Activated T-cell treated with anti-CD3 and anti-CD28 coated beads, Interleukin-2, amount 50 U/mL, for 1 hour (primary cell): ENCODE results near the gene GBX2.

Experiments used
- DNase-seq: peaks from one replicate; pipeline ENCODE4 v3.0.0-alpha.2; 2020

Gene GBX2

GRCh38 chr2:236166796-236167296 lies 1.3 kb downstream of the GBX2 start:
- DNase-seq: no peak

- no peak for DNase-seq
Observed at GRCh38 chr2:236165842-236166795, 2.1 kb downstream of the GBX2 start.

GRCh38 chr2:236164925-236165841 lies 3.0 kb downstream of the GBX2 start:
- DNase-seq: no peak

- no peak for DNase-seq
Observed at GRCh38 chr2:236164201-236164924, 3.8 kb downstream of the GBX2 start.

- no peak for DNase-seq
Observed at GRCh38 chr2:236163471-236164200, 4.5 kb downstream of the GBX2 start.

- no peak for DNase-seq
Observed at GRCh38 chr2:236162882-236163470, 5.2 kb downstream of the GBX2 start.

GRCh38 chr2:236162031-236162845 lies 5.9 kb downstream of the GBX2 start:
- DNase-seq: no peak

GRCh38 chr2:236161531-236161930 lies 6.7 kb downstream of the GBX2 start:
- DNase-seq: no peak

DNA sequence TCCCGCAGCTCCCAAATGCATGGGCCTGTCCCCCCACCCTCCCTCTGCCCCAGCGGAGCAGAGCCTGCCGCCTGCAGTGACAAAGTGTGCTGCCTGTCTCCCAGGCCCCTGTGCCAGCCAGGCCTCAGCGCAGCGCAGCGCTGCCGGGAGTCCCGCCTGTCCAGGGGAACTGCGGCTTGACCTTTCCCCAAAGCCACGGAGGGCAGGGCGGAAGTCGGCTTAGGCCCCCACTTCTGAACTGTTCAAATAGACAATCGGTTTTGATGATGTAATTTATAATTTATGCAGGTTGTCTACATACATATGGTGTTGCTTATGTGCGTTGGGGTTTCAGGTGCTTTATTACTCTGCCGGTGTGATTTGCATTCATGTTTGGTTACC lies 7.1 kb downstream of the GBX2 start:
- DNase-seq: no peak

GRCh38 chr2:236160366-236161081 lies 7.7 kb downstream of the GBX2 start:
- DNase-seq: no peak

DNA sequence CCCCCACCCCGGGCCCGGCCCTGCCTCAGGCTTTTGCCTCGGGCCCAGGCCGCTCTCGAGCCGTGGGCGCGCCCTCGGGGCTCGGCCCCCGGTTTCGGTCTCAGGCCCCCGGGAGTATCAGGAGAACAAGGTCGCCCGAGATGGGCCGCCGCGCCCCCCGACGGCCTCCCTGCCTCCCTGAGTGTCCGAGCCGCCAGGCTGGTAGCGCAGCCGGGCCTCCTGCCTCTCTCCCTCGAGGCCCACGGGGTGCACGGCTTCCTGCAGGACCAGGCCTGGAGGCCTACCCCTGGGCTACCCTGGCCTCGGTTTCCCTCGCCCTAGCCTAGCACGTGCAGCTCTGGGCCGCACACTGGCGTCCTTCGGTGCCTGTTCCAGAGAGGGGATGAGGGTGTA lies 8.4 kb downstream of the GBX2 start:
- DNase-seq: no peak

DNA sequence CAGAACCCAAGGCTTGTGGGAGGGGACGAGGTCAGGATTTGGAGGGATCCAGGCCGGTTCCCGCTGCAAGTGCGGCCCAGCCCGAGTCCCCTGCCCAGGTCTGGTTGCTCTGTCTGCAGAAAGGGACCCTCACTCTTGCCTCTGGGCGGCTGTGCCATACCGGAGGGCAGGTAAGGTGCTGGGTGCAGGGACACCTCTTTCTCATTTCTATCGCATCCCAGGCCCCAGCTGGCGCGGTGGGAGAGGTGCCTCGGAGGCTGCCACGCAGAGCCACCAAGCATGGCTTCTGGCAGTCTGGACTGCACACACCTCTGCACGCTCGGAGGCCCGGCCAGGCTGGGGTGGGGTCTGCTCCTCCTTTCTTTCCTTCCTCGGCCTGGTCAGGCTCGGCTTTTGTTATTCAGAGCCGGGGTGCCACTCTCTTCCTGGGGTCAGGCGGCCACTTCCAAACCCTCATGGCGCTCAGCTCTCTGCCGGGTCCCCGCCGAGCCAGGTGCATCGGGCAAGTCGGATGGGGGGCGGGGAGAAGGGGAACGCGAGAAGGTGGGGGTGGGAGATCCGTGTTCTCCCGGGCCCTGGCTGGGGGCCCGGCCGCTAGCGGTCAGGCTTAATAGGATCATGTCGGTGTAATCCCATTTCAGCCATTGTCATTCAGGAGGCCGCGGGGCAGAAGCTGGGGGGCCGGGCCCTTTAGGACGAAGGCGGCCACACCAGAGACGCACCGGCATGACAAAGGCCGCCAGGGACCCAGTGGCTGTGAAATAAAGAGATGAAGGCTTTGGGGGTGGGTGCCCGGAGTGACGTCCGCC lies 9.0 kb downstream of the GBX2 start:
- DNase-seq: no peak

- no peak for DNase-seq
Observed at GRCh38 chr2:236157815-236158498, 10.2 kb downstream of the GBX2 start.

GRCh38 chr2:236157366-236157765 lies 10.8 kb downstream of the GBX2 start:
- DNase-seq: no peak

DNA sequence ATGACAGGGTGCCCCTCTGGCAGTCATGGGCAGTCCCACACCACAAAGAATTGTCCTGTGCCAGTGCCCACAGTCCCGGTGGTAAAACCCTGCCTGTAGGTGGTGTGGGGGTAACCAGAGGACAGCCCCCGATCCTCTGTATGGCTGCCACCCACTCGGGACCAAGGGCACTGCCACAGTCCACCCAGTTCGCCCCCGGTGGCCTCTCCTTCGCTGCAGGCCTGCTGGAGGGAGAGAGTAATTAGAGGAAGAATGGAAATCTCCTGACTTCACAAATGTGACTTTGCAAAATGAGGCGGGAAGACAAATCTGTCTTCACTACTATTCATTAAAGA lies 11.4 kb downstream of the GBX2 start:
- DNase-seq: no peak

DNA sequence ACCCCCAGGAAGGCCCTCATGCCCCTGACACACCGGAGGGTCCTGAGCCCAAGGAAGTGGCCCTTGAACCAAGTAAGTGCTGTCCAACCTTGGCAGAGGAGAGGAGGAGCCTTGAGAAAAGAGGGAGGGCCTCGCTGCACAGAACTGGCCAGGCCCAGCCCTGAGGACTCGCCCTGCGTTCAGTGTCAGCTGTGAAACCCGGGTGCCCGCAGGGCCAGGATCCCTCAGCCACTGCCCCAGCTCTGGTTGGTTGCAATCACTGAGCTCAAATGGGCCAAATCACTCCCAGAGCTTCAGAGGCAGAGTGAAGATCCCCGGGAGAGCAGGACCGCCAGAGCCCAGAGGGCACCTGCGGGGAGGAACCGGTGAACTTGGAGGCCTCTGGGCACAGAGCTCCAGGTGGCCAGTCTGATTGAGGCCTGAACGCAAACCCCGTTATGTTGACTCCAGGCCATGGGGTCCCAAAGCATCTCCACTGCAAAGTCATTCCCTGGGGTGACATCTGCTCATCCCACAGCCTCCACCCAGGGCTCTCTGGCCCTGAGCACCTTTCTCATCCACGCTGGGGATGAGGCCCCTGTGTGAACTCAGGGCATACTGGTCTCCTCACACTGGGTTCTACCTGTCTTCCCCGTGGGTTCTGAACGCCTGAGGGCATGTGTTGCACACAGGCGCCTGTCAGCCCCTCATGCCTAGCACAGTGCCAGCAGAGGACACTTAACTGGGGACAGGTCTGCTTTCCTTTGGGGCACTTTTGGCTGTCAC lies 11.9 kb downstream of the GBX2 start:
- no peak for DNase-seq

DNA sequence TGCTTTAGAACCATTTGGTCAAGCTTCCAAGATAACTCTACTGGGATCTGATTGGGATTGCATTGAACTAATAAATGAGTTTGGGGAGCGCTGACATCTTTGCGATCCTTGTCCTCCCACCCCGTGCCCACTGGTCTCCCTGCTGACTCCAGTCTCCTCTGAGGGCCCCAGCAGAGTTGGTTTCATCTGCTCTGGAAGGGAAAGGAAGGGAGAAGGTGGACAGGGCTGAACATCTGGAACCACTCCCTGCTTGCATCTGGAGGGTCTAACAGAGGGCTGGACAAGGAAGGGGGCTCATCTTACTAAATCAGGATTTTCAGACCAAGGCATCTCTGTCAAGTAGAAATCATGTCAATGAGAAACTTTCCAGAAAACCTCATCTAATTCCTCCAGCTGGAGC lies 12.8 kb downstream of the GBX2 start:
- no peak for DNase-seq

- no peak for DNase-seq
Observed at GRCh38 chr2:236146436-236146835, 21.8 kb downstream of the GBX2 start.
